Astrocyte of the cerebellum (primary cell): ENCODE measurements around the gene MEAF6.

Experiments
- DNase-seq: peaks from one replicate; pipeline ENCODE4 v3.0.0-alpha.2; 2011; ENCODE audit warnings: low read depth
- H3K4me3 ChIP-seq: 2 replicates; pipeline ENCODE4 v1.5.1; 2011; ENCODE audit warnings: mild to moderate bottlenecking, low read depth, low read length, moderate library complexity
- in situ Hi-C: cut with HindIII; loops from 2 replicates; pipeline ENCODE4 v1.10.0; 2017; ENCODE audit warnings: low sequenced_read_pairs
- TF ChIP-seq, protein P1 (sequence below): IDR thresholded peaks from 2 replicates; pipeline ENCODE4 v1.5.1; 2012; ENCODE audit warnings: low read length, low read depth, moderate library complexity, mild to moderate bottlenecking; ENCODE audit errors: missing control alignments

Gene MEAF6

DNA sequence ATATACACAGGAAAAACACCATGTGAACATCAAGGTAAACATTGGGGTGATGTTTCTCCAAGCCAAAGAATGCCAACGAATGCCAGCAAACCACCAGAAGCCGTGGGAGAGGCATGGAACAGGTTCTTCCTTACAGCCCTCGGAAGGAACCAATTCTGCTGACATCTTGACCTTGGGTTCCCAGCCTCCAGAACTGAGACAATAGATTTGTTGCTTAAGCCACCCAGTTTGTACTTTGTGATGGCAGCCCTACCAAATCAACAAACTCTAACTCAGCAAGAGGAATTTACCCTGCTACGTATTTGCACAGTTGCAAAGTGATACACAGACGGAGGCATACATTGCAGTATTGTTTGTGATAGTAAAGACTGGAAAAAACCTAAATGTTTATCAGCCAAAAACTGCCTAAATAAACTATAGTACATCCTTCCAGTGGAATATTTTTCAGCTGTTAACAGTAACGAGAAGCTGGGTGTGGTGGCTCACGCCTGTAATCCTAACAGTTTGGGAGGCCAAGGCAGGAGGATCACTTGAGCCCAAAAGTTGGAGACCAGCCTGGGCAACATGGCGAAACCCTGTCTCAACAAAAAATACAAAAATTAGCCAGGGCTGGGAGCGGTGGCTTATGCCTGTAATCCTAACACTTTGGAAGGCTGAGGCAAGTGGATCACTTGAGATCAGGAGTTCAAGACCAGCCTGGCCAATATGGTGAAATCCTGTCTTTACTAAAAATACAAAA, 52.7 kb downstream of the MEAF6 start:
- H3K4me3 ChIP-seq: no peak overlapping the region
- in situ Hi-C loops: no loop called here
- TF ChIP-seq, protein P1, sequence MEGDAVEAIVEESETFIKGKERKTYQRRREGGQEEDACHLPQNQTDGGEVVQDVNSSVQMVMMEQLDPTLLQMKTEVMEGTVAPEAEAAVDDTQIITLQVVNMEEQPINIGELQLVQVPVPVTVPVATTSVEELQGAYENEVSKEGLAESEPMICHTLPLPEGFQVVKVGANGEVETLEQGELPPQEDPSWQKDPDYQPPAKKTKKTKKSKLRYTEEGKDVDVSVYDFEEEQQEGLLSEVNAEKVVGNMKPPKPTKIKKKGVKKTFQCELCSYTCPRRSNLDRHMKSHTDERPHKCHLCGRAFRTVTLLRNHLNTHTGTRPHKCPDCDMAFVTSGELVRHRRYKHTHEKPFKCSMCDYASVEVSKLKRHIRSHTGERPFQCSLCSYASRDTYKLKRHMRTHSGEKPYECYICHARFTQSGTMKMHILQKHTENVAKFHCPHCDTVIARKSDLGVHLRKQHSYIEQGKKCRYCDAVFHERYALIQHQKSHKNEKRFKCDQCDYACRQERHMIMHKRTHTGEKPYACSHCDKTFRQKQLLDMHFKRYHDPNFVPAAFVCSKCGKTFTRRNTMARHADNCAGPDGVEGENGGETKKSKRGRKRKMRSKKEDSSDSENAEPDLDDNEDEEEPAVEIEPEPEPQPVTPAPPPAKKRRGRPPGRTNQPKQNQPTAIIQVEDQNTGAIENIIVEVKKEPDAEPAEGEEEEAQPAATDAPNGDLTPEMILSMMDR: no peak
- DNase-seq: no peak

DNA sequence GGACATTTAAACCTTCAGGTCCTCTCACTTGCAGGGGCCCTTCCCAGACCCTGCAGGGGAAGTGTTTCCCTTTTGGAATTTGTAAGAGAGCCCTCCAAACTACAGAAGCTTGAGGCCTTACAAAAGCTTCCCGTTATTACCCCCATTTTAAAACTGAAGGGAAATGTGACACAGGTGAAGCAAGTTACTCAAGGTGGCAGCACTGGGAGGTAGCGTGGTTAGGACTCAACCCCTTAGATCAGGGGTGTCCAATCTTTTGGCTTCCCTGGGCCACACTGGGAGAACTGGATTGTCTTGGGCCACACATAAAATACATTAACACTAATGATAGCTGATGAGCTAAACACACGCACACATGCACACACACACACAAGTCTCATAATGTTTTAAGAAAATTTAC, 56.0 kb downstream of the MEAF6 start:
- in situ Hi-C loops: no loop called here
- H3K4me3 ChIP-seq: no peak overlapping the region
- DNase-seq: no peak
- TF ChIP-seq, protein P1: no peak

DNA sequence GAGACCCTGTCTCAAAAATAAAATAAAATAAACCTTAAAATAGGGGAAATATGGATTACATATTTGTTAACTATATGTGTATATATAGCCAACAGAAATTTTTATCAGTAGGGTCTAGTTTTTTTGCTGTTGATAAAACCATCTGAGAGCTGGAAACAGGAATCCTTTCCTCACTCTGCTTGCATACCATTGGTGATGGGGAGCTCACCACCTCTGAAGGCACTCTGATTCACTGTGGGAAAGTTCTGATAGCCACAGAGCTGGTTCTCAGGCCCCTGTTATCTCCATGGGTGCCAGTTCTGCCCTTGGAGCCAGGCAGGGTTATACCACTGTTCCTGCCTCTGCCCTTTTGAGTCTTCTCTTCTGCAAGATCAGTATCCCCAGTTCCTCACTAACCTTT, 58.0 kb downstream of the MEAF6 start:
- in situ Hi-C loops: no loop called here
- DNase-seq: no peak
- no peak overlapping the region for H3K4me3 ChIP-seq
- TF ChIP-seq, protein P1: no peak

DNA sequence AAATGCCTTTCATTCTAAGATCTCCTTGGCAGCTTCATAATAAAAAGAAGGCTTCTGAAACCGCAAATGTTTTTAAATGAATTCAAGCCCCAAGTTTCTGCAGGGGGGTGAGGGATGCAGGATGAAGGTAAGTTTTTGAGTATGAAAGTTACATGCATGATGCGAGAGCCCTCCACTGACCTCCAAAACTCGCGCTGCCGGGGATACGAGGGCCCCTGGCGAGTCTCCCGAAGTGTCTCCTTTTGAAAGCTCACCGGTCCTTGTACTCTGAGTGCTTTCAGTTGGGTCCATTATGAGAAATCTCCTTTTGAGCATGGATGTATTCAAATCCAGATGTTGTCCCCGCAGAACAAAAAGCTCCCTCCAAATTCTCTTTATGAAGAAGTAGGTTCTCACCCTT, 59.0 kb downstream of the MEAF6 start:
- in situ Hi-C loops: no loop called here
- no peak for DNase-seq
- TF ChIP-seq, protein P1: no peak
- H3K4me3 ChIP-seq: no peak overlapping the region

DNA sequence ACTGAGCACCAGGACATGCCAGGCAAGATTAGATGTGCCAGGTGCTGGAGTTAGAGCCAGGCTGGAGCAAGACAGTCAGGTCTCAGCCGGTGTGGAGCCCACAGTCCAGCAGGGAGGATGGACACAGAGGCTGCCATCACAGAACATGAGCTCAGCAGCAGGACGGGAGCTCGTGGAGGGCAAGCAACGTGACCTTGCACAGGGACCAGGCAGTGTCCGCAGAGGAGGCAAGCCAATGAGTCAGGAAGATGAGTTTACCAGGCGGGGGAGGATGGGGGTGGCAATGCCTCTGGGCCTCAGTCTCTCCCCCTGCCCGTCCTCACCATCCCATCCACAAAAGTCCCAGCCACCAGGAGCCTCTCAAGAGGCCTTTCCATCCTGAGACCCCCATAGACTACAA, 60.9 kb downstream of the MEAF6 start:
- TF ChIP-seq, protein P1: no peak
- no peak for DNase-seq
- no peak overlapping the region for H3K4me3 ChIP-seq
- in situ Hi-C loops: no loop called here

DNA sequence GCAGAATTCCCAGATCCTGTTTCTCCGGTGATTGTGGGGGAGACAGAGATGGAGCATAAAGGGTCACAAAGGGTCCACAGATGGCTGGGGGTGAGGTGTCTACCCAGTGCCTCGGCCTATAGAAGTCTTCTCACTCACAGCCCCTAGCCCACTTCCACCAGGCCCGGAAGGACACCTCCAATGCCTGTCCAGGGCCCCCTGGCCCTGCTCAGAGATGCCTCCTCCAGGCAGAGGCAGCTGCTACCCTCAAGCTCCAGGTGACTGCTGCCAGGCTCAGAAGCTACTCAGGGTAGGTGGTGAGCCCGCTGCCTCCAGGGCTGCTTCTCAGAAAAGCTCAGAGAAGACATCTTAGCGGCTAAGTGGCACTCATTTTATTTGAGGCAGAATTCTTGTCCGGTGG, 62.1 kb downstream of the MEAF6 start:
- no peak overlapping the region for H3K4me3 ChIP-seq
- in situ Hi-C loops: no loop called here

More for the DNA sequence above, 62.1 kb downstream of the MEAF6 start:
- TF ChIP-seq, protein P1: no peak
- DNase-seq: no peak
